Neuron (in vitro differentiated cells): ENCODE data around the gene VAV3.

Source experiments
- H2AFZ ChIP-seq: one replicate; pipeline ENCODE4 v1.6.1; 2013; ENCODE audit warnings: low read depth, mild to moderate bottlenecking, inconsistent platforms, low read length, moderate library complexity
- H3K27me3 ChIP-seq: one replicate; pipeline ENCODE4 v1.6.1; 2013; ENCODE audit warnings: low read length; ENCODE audit not compliant: insufficient read depth
- H3K36me3 ChIP-seq: one replicate; pipeline ENCODE4 v1.6.1; 2013; ENCODE audit warnings: low read length; ENCODE audit not compliant: insufficient read depth
- H3K4me1 ChIP-seq: one replicate; pipeline ENCODE4 v1.6.1; 2013; ENCODE audit warnings: low read length; ENCODE audit not compliant: insufficient read depth
- H3K4me3 ChIP-seq: 2 replicates; pipeline ENCODE4 v1.5.1; 2013; ENCODE audit warnings: mild to moderate bottlenecking, low read length, moderate library complexity
- H3K9me3 ChIP-seq: one replicate; pipeline ENCODE4 v1.6.1; 2013; ENCODE audit warnings: low read length

The VAV3 gene

DNA sequence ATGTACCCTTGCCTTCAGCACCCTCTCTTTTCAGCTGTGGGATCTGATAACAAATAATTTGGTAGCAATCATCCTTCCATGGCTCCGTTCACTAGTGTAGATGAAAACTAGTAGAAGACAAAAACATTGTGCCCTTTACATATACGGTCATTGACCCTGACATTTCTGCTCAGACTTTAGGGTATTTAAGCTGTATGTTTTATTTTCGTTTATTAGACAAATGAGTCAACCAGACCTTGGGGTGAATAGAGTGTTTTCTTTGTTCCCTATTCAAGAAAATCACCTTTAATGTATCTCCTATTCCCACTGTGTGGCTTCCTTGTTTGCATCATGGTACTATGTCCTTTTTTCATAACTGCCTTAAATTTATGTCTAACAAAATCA lies 187.3 kb downstream of the VAV3 start:
- H3K4me1 ChIP-seq = no peaks in the 10 kb centered on the region
- H3K4me3 ChIP-seq = no peak overlapping the region
- no peaks in the 10 kb centered on the region for H3K36me3 ChIP-seq
- no peaks in the 10 kb centered on the region for H3K9me3 ChIP-seq
- no peak overlapping the region for H2AFZ ChIP-seq
- H3K27me3 ChIP-seq = no peaks in the 10 kb centered on the region

DNA sequence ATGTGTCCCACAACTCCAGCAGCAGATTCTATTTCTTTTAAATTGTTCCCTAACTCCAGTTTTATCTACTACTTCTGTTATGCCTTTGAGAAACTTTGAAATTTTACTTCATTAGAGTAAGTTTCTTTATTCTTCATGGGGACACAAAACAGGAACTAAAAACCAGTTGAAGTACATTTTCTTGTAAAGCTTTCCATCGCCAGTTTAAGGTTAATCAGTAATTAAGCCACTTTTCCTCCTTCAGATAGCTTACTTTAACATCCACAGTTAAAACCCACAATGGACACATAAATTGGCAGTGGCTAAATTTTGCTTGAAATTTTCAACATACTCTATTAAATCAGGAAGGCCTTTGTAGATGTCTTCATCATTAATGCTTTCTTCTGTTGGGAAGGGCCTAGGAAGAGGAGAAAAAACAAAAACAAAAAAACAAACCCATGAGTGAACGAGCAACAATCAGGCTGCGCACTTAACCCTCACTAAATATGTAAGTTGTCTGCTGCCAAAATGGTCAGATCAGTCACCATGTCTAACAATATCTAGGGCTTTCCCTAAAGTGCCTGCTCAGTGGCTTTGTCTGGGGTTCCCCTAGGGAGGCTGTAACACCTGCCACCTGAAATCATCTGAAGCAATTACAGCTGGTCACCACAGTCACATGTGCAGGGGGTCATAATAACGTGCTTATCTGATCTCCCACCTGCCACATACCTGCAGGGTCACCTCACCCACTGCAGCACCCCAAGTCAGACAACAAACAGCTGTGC lies 187.9 kb downstream of the VAV3 start:
- Histone ChIP-seq H3K4me1 (no peaks in the 10 kb centered on the region), H2AFZ (no peak overlapping the region), H3K9me3 (no peaks in the 10 kb centered on the region), H3K36me3 (no peaks in the 10 kb centered on the region), H3K4me3 (no peak overlapping the region), H3K27me3 (no peaks in the 10 kb centered on the region)

DNA sequence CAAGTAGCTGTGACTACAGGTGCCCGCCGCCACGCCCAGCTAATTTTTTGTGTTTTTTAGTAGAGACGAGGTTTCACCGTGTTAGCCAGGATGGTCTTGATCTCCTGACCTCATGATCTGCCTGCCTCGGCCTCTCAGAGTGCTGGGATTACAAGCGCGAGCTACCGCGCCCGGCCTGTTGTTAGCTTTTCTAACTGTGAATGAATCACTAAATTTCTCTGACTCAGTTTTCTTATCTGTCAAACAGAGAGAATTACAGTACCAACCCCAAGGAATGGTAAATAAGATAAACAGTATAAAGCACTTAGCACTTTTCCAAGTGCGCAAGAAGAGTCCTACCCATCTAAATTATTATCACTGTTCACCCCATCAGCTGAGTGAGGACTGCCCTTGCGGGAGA lies 193.6 kb downstream of the VAV3 start:
- no peaks in the 10 kb centered on the region for H3K36me3 ChIP-seq
- peaks cover 2% of the 10 kb centered on the region for H3K9me3 ChIP-seq
- H3K27me3 ChIP-seq = no peaks in the 10 kb centered on the region
- H2AFZ ChIP-seq = no peak overlapping the region
- H3K4me1 ChIP-seq = no peaks in the 10 kb centered on the region
- no peak overlapping the region for H3K4me3 ChIP-seq

DNA sequence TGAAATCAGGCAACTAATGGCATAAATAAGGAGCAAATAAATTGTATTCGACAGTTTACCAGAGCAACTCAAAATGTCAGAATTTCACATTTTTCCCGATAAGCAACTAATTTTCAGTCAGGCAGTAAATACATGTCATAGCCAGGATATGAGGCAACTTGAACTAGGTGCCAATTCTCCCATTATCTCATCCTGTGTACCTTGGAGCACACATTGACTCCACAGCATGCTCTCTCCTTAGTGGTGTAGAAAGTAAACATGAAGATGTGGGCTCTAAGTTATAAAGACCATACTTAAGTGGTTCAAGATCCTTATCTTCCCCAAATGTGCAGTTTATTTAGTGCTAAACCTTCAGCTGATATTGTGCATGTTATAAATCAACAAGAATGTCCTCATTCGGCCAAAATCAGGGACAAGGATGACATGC lies 197.8 kb downstream of the VAV3 start:
- H3K36me3 ChIP-seq = no peaks in the 10 kb centered on the region
- H3K4me1 ChIP-seq = peaks cover 2% of the 10 kb centered on the region
- peaks cover 2% of the 10 kb centered on the region for H3K9me3 ChIP-seq
- no peak overlapping the region for H3K4me3 ChIP-seq
- no peaks in the 10 kb centered on the region for H3K27me3 ChIP-seq
- no peak overlapping the region for H2AFZ ChIP-seq

DNA sequence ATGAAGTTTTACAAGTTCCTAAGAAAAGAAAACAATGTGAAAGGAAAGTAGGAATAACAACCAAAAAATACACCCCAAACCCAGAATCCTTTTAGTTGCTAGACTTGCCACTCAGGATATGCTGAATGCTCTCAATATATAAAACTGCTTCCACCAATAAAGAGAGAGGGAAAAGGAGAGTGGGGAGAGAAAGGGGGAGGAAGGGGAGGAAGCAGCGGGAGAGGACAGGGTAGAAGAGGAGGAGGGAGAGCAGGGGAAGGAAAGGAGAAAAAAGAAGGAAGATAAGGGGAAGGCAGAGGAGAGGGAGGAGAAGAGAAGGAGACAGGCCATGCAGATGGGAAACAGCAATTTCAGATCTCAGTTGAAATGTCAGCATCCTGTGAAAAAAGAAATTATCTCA lies 198.4 kb downstream of the VAV3 start:
- no peak overlapping the region for H3K4me3 ChIP-seq
- H2AFZ ChIP-seq = no peak overlapping the region
- H3K4me1 ChIP-seq = peaks cover 2% of the 10 kb centered on the region

DNA sequence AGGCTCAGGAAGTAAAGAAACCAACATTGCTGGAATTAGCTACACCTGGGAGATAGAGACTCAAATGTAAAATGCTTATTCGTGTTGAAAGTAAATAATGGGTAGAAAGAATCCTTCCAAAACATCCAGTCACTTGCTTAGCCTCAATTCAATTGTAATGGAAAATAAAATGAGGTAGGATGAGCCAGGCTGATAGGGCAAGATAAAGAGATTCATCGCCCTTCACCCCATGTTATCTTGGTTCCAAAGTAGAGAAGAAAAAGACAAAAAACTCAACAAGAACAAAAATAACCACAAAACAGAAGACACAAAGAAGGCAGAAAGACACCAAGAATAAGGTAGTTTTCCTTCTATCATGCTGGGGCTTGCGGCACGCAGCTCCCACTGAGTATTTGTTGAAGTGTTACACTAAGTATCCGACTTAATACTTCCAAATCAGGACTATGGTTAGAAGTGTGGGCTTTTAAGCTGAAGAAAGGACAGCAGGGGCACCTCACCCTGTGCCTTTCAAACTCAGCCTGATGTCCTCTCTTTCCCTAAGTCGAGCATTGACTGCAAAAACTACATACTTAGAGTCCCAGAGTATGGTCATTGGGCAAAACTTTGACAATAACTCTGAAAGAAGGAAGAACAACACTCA lies 202.1 kb downstream of the VAV3 start:
- H3K9me3 ChIP-seq = no peaks in the 10 kb centered on the region
- H3K4me1 ChIP-seq = peaks cover 2% of the 10 kb centered on the region
- no peaks in the 10 kb centered on the region for H3K27me3 ChIP-seq
- no peaks in the 10 kb centered on the region for H3K36me3 ChIP-seq
- no peak overlapping the region for H3K4me3 ChIP-seq
- no peak overlapping the region for H2AFZ ChIP-seq

More for the DNA sequence above, 198.4 kb downstream of the VAV3 start:
- H3K36me3 ChIP-seq = no peaks in the 10 kb centered on the region
- peaks cover 2% of the 10 kb centered on the region for H3K9me3 ChIP-seq
- H3K27me3 ChIP-seq = no peaks in the 10 kb centered on the region

DNA sequence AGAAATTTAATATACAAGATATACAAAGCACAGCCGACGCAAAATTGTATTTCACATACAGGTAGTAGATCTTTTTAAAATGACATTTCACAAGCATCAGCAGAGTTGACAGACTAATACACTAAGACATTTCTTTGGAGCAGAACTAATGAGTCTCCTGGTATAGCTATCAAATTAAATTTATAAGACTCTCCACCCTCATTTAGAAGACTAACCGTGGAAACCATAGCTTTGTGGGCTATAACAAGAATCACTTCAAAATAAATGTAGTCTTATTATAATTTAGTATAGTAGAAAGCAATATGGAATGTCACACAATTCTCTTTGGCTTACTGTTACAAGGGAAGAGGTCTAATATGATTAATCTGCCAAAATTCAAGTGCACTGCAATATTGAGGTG lies 204.9 kb downstream of the VAV3 start:
- Histone ChIP-seq H3K9me3 (no peaks in the 10 kb centered on the region), H3K4me3 (no peak overlapping the region), H2AFZ (no peak overlapping the region), H3K36me3 (no peaks in the 10 kb centered on the region), H3K27me3 (no peaks in the 10 kb centered on the region), H3K4me1 (peaks cover 10% of the 10 kb centered on the region)

DNA sequence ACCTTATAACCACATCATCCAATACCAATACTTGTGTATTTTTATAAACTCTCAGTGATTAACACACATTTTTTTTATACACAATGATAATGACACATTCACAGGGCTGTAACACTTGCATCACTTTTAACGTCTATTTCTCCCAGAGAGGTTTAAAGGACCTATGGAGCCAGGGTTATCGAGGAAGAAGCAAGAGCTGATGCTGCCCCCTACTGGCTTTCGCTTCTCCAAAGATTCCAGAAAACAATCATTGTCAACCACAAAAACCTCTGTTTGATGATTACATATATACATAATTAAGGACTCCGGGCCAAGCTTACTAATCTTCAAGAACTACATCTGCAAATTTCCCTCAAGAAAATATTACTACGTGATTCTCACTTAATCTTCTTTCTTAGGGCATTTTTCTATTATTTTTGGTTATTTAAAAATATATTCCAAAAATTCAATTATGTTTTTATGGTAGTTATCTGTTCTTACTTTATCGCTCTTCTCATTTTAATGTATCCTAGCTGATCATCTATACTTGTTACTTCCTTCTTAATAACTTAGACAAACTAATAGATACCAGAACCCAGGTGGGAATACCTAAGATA lies 214.5 kb downstream of the VAV3 start:
- H3K9me3 ChIP-seq = no peaks in the 10 kb centered on the region
- H3K4me1 ChIP-seq = peaks cover 5% of the 10 kb centered on the region
- H3K4me3 ChIP-seq = no peak overlapping the region
- H3K36me3 ChIP-seq = no peaks in the 10 kb centered on the region
- H3K27me3 ChIP-seq = no peaks in the 10 kb centered on the region
- no peak overlapping the region for H2AFZ ChIP-seq

DNA sequence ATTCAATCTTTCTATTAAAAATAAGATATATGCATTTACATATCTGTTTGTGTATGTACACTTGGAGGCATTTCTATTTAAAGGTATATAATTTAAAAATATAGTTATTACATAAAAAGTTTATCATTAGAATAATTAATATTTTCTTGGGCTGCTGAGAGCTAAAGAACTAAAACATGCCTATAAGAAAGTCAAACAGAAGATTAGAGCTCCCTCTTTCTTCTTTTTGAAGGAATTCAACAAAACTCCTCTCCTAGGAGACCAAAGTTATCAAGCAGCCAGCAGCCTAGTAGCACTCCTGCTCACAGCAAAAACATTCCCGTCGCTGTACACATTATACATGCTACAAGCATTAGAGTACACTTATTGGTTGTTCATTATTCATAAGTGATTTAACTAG lies 216.4 kb downstream of the VAV3 start:
- Histone ChIP-seq H3K4me1 (peaks cover 5% of the 10 kb centered on the region), H3K4me3 (no peak overlapping the region), H3K27me3 (no peaks in the 10 kb centered on the region), H2AFZ (no peak overlapping the region), H3K36me3 (no peaks in the 10 kb centered on the region), H3K9me3 (no peaks in the 10 kb centered on the region)

DNA sequence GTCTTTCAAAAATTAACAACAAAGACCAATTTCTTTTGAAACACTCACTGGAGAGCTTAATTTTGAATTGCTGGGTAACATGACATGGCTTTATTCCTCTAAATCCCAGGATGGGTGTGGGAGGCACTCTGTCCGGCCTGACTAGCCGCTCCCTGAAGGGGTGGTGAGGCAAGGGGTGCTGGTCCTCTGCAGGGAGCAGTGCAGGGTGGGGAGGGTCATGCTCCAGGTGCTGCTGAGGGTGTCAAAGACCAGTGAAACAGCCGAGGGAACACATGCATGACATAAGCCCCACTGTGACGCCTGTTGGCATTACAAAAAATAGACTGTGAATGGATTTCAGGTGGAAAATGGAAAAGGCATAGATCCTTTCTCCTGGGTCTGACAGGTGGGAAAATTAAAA lies 223.7 kb downstream of the VAV3 start:
- Histone ChIP-seq H3K9me3 (no peaks in the 10 kb centered on the region), H2AFZ (no peak overlapping the region), H3K4me3 (no peak overlapping the region), H3K27me3 (no peaks in the 10 kb centered on the region), H3K36me3 (no peaks in the 10 kb centered on the region), H3K4me1 (peaks cover 5% of the 10 kb centered on the region)

DNA sequence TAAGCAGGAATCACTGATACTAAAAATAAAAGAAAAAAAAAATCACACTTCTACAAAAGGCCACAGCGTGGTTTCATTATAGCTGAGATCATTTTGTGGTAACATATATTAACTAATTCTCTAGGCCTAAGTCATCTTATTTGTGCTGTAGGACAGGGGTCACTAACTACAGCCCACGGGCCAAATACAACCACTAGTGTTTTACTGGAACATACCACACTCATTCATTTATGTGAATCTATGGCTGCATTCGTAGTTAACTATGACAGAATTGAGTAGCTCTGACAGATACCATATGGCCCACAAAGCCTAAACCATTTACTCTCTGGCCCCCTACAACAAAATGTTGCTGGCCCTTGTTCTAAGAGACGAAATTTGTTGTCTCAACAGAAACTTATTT lies 224.4 kb downstream of the VAV3 start:
- no peaks in the 10 kb centered on the region for H3K27me3 ChIP-seq
- no peak overlapping the region for H3K4me3 ChIP-seq
- H3K36me3 ChIP-seq = no peaks in the 10 kb centered on the region
- H2AFZ ChIP-seq = no peak overlapping the region
- H3K9me3 ChIP-seq = no peaks in the 10 kb centered on the region
- H3K4me1 ChIP-seq = peaks cover 5% of the 10 kb centered on the region

DNA sequence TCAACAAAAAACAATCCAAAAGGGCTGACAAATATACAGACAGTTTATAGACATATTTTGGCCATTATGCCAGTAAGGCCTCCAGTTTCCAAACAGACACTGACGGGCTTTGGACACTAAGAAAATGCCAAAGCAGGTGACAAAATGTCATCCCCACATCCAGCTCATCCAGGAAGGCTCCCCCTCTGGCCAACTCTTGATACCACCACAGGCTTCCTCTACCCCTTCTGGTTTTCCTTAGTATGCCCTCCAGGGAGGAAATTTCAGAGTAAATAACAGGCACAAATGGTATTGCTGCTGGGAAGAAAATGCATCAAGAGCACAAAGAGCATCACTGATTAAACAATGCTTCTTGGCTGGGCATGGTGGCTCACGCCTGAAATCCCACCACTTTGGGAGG lies 225.3 kb downstream of the VAV3 start:
- Histone ChIP-seq H3K36me3 (no peaks in the 10 kb centered on the region), H3K27me3 (no peaks in the 10 kb centered on the region), H3K9me3 (no peaks in the 10 kb centered on the region), H3K4me3 (no peak overlapping the region), H3K4me1 (peaks cover 5% of the 10 kb centered on the region), H2AFZ (no peak overlapping the region)

DNA sequence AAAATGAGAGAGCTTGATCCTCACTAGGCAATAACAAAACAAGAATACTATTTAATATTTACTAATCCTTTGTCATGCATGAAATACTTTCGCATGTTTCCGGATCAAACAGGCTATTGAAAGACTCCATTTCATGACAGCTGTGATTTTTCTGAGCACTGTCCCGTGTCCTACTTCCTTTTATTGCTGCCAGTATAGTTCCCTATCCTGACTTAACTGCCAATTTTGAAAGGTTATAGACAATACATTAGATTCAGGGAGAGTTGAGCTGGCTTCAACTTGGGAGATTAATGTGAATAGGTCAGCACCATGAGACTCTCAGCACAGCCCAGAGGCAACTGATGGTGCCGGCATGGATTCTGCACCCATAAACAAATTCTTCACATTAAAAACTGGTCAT lies 225.8 kb downstream of the VAV3 start:
- H3K4me1 ChIP-seq = peaks cover 4% of the 10 kb centered on the region
- H3K36me3 ChIP-seq = no peaks in the 10 kb centered on the region
- no peak overlapping the region for H3K4me3 ChIP-seq
- H3K9me3 ChIP-seq = no peaks in the 10 kb centered on the region
- H3K27me3 ChIP-seq = no peaks in the 10 kb centered on the region
- no peak overlapping the region for H2AFZ ChIP-seq
